HG02885 (cell line): ENCODE data around the gene NCOR1.
"Not testable (repeated sequence)": the region's sequence is repeated elsewhere in the genome, so short reads cannot be mapped to it uniquely, and the experiment has no call there.

Experiments used
- ATAC-seq: cut with Tn5 transposase; IDR thresholded peaks from one replicate; pipeline ENCODE4 v1.9.1; 2021; ENCODE audit warnings: mild to moderate bottlenecking; ENCODE audit not compliant: unreplicated experiment, poor library complexity

Gene NCOR1

GRCh38 chr17:16158714-16159113 is 56.6 kb downstream of the NCOR1 start:
- no peak for ATAC-seq

- ATAC-seq = no peak
Measured at GRCh38 chr17:16155536-16155935, 59.8 kb downstream of the NCOR1 start.

GRCh38 chr17:16152326-16152725 is 63.0 kb downstream of the NCOR1 start:
- ATAC-seq = not testable (repeated sequence)

- no peak for ATAC-seq
Measured at GRCh38 chr17:16150251-16150856, 65.0 kb downstream of the NCOR1 start.

GRCh38 chr17:16148596-16148995 is 66.7 kb downstream of the NCOR1 start:
- ATAC-seq = no peak

GRCh38 chr17:16145319-16145890 is 69.9 kb downstream of the NCOR1 start:
- ATAC-seq = not testable (repeated sequence)

GRCh38 chr17:16141685-16142084 is 73.6 kb downstream of the NCOR1 start:
- ATAC-seq = no peak

- ATAC-seq = no peak
Measured at GRCh38 chr17:16140854-16141253, 74.5 kb downstream of the NCOR1 start.

- ATAC-seq = no peak
Measured at GRCh38 chr17:16135461-16135860, 79.9 kb downstream of the NCOR1 start.

GRCh38 chr17:16131593-16131992 is 83.7 kb downstream of the NCOR1 start:
- no peak for ATAC-seq

- no peak for ATAC-seq
Measured at GRCh38 chr17:16129441-16130205, 85.7 kb downstream of the NCOR1 start.

GRCh38 chr17:16123531-16123930 is 91.8 kb downstream of the NCOR1 start:
- ATAC-seq = no peak

- ATAC-seq = no peak
Measured at GRCh38 chr17:16122697-16123434, 92.5 kb downstream of the NCOR1 start.

- no peak for ATAC-seq
Measured at GRCh38 chr17:16121915-16122314, 93.4 kb downstream of the NCOR1 start.

GRCh38 chr17:16120937-16121336 is 94.4 kb downstream of the NCOR1 start:
- ATAC-seq = no peak

GRCh38 chr17:16117149-16117548 is 98.2 kb downstream of the NCOR1 start:
- ATAC-seq = no peak

- not testable (repeated sequence) for ATAC-seq
Measured at GRCh38 chr17:16115077-16115698, 100.1 kb downstream of the NCOR1 start.

- ATAC-seq = no peak
Measured at GRCh38 chr17:16108871-16109270, 106.5 kb downstream of the NCOR1 start.

- ATAC-seq = no peak
Measured at GRCh38 chr17:16108386-16108785, 106.9 kb downstream of the NCOR1 start.

GRCh38 chr17:16107165-16107770 is 108.1 kb downstream of the NCOR1 start:
- no peak for ATAC-seq
